CD4-positive, alpha-beta T cell treated with Interleukin-6 for 4 hours (primary cell): ENCODE measurements around the gene UNC13A.

ENCODE experiments used
- DNase-seq: peaks from one replicate; pipeline ENCODE4 v3.0.0-alpha.2; 2020; ENCODE audit warnings: mixed read lengths

Gene UNC13A

GRCh38 chr19:17703824-17704463 lies 15.8 kb upstream of the UNC13A start:
- DNase-seq = peak; percentile 75

- DNase-seq = no peak
Measured at GRCh38 chr19:17695198-17695597, 7.0 kb upstream of the UNC13A start.

- no peak for DNase-seq
Measured at GRCh38 chr19:17692566-17692965, 4.4 kb upstream of the UNC13A start.

- no peak for DNase-seq
Measured at GRCh38 chr19:17688853-17689595, 870 bp upstream of the UNC13A start.

- DNase-seq = no peak
Measured at GRCh38 chr19:17687141-17687856, 855 bp downstream of the UNC13A start.

DNA sequence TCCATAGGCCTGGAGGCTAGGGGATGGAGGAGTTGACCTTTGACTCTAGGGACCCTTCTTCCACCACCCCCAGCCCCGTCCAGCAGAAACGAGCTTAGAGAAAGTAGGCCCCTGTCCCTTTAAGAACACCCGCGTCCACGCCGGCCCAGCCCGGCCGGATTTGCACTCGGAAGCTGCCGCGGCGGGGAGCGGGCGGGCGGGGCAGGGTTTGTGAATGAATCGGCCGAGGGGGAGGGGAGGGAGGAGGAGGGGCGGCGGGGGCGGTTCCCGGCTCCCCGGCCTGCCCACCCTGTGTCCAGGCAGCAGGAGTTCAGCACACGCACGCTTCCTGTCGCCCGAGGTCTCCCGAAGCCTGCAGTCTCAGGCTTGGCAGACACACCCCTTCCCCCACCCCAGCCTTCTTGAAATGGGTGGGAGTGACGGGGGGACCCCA lies 1.5 kb downstream of the UNC13A start:
- DNase-seq = no peak

- no peak for DNase-seq
Measured at GRCh38 chr19:17686023-17686521, 2.1 kb downstream of the UNC13A start.

DNA sequence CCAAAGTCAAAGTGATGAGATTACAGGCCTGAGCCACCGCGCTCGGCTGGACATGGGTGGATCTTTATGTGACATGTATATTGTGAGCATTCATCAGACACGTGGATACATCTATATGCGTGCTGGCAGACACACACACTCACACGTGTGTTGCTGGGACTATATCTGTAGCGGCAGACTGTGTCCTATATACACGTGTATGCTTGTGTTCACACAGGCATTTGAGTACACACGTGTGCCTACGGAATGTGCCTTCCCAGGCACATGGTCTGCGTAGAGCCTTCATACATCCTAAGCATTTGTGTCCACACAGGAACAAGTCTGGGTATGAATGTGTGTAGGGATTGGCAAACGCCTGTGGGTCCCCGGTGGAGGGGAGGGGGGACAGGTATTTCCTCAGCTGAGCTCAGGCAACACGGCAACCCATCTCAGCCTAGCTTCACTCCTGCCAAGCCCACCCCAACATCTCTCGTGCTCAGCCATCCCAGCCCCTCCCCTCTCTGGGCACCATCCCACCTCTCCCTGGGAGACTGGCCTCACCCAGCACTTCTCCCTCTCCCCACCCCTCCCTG lies 2.6 kb downstream of the UNC13A start:
- DNase-seq = no peak

DNA sequence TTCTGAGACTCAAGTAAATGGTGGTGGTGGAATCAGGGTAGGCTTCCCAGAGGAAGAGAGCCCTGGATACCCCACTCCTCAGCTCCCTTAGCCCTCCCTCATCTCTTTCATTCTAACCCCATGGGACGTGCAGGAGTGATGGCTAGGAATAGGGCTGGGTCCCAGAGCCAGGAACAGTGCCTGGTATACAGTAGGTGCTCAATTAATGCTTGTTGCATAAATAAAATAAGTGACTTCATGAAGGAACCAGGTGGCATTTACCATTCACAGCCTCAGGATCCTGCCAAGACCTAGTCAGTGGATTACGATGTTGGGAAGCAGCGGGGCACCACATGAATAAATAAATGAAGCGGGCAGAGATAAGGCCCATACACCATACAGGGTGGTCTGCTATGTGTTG lies 3.9 kb downstream of the UNC13A start:
- no peak for DNase-seq

DNA sequence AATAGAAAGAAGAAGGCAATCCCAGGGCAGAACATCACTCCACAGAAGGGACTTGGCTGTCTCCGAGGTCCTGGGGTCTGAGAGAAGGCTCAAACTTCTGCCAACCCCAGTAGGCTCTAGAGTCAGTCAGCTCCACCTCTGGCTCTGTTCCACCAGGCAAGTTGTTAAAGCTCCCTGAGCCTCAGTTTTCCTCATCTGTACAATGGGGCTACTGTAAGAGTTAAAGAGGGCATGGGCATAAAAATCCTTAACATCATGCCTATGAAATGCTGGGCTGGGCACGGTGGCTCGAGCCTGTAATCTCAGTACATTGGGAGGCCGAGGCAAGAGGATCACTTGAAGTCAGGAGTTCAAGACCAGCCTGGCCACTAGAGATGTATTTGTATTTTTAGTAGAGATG lies 5.1 kb downstream of the UNC13A start:
- DNase-seq = no peak

DNA sequence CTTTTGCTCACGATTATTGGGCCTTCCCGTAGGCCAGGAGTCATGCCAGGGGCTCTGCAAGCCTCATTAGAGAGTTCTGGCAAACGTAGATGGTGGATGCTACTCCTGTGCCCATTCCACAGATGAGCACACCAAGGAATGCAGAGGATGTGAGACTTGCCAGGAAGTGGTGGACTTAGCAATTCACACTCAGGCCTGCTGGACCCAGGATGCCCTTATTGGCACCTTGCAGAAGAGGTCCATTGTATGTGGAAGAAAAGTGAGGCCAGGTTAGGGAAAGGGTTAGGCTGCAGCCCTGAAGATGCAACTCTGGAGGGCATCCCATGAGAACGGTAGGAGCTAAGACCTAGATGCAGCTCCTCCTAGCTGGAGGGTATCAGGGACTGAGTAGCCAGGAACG lies 5.9 kb downstream of the UNC13A start:
- DNase-seq = no peak

DNA sequence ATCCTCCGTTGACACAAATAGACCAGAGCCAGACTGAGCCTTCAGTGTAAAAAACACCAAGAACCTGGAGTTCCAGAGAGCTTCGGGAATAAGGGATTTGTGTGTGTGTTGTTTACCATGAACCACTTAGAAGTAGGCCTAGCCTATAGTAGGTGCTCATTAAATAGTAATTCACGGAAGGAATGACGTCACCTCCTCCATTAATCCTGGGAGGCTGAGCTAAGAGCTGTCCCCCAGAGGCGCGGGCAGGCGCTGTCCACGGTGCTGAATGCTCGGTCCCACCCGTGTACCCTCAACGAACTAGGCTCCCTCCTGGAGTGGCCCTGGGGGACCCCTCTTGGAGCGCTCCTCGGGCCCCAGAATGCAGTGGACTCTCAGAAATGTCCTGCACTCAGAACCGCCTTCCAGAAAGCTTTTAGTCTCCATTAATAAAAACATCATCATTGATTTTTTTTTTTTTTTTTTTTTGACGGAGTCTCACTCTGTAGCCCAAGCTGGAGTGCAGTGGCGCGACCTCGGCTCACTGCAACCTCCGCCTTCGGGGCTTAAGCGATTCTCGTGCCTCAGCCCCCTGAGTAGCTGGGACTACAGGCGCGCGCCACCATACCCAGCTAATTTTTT lies 6.5 kb downstream of the UNC13A start:
- peak; percentile 28 for DNase-seq

DNA sequence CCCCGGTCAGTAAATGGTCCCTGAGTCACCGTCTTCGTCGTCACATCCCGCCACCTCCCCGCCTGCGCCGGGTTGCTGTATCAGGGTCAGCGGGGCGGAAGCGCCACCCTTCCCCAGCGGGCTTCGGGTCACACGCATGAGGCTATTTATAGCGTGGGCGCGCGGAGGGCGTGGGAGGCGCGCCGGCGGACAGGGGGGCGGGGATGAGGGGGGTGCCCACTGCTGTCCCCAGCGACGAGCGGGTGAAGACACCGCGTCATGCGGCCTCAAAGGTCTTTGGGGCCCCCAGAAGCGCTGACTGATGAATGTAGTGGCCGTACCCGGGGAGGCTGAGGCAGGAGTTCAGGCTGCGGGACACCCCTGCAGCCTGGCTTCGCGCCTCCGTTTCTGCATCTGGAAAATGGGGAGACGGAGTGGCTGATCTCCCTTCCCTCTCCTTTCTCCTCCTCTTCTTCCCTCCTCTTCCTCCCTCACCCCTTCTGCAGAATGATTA lies 7.9 kb downstream of the UNC13A start:
- peak; percentile 26 for DNase-seq

DNA sequence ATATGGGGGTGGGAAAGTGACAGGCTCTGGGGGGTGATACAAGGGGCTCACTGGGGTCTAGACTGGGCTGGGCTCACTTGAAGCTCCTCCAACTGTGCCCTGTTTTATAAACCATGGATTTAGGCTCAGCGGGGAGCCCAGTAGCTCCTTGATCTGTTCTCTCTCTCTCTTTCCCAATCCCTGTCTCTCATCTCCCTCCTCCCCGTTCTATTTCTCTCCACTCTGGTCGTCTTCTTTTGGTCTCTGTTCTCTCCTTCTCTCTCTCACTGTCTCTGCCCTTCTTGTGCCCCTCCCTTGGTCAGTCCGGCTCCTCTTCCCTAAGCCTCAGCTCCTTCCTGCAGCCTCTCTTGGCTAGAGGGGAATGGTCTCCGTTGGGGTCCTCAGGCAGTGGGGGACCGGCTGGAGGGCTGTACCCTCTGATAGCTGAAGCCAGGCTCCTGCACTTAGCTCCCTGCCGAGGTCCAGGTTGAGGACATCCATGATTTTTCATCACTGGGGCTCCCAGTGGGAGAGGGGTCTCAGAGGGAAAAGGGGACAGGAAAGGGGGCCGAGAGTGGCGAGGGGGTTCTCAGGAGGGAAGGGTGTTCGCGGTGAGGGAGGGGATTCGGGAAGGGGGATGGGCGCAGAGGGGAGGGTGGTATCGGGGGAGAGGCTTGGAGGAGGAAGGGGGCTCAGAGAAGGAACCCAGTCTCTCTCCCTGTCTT lies 8.5 kb downstream of the UNC13A start:
- no peak for DNase-seq

DNA sequence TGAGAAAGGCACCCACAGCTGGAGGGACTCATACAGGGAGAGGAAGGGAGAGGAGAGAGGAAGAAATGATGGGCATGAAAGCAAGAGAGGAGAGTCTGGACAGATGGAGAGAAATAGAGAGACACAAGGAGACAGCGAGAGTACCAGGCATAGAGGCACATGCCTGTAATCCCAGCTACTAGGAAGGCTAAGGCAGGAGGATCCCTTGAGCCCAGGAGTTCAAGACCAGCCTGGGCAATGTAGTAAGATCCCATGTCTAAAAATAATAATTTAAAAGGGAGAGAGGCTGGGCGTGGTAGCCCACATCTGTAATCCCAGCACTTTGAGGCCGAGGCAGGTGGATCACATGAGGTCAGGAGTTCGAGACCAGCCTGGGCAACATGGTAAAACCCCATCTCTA lies 9.3 kb downstream of the UNC13A start:
- no peak for DNase-seq

- peak; percentile 9 for DNase-seq
Measured at GRCh38 chr19:17677002-17677401, 11.2 kb downstream of the UNC13A start.

DNA sequence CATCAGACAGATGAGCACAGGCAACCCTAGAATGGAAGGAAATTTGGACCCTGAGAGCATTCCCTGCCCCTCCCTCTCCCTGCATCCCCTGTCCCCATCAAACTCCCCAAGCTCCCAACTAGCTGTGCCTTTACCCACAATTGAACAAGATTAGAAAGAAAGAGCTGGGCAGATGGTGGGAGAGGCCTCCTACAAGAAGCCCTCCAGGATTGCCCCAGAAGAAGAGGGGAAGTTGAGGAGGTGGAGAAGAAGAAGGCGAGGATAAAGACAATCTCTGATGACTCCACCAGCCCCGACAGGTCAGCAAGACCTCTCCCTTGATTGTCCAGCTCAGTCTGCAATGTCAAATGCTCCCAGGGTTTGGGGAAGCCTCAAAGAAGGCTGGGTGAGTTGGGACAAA lies 11.9 kb downstream of the UNC13A start:
- no peak for DNase-seq

DNA sequence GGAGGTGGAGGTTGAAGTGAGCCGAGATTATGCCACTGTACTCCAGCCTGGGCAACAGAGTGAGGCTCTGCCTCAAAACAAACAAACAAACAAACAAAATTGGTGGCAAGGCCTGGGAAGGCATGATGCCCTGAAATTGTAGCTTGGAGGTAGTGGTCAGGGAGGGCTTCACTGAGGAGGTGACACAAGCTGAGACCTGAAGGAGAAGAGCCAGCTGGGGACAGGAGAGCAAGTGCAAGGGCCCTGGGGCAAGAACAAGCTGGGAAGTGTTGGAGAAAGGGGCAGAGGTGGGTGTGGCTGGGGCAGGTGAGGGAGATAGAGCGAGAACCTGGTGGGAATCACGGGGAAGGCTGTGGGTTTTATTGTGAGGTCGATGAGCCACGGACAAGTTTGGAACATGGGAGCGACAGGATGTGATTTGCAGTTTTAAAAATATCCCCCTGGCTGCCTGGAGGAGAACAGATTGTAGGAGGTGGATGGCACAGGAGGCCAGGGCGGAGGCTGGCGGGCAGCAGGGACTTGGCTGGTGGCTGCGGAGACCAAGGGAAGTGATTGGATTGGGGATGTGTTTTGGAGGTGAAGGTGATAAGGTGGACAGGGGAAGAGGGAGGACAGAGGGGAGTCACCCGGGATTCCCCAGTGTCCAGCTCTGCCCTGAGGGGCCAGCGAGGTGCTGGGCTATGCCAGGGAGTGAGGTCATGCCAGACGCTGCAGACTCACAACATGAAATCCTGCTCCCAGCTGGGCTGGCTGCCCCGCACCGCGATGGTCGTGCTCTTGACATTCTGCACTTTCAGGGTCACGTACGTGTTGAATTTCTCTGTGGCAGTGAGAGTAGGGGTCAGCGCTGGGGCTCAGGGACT lies 14.0 kb downstream of the UNC13A start:
- no peak for DNase-seq

DNA sequence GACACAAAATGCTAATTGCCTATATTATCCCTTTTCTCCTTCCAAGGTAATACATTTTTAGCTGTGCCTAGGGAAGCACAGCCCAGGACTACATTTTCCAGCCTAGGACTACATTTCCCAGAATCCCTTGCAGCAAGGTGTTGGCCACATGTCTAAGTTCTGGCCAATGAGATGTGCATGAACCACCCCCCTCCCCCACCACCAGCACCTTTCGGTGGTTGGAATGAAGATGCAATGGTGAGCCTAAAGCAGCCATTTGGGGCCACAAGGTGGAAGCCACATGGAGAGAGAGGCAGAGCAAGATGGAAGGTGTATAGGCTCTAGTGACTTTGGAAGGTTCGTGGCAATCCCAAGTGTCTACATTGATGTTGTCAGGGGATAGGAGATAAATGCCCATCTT lies 16.2 kb downstream of the UNC13A start:
- DNase-seq = no peak

DNA sequence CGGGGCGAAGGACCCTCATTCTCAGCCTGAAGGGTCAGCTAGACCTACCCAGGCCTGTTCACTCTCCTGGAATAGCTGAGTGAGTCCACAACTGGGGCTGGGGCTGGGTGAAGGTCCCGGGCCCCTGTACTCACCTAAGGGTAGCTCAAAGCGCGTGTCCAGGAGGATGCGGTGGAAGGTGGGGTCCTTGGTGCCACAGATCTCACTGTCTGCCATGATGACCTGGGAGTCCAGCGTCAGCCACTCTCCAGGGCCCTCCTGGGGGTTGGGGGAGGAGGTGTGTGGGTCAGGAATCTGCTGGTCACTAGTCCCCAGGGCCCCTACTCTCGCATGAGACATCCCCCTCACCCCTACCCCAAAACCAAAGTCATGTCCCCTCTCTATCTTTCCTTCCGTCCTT lies 18.7 kb downstream of the UNC13A start:
- no peak for DNase-seq

DNA sequence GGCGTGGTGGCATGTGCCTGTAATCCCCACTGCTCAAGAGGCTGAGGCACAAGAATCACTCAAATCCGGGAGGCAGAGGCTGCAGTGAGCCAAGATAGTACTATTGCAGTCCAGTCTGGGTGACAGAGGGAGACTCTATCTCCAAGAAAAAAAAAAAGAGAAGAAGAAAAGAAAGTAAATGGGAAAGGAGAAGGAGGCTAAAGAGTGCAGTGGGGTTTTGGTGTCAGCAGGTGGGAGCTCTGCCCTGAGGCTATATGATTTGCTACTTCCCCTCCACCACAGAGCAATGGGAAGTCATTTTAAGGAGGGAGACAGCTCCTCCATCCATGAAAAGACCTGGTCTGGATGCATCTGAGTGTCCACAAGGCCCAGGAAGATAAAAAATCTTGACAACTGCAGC lies 23.1 kb downstream of the UNC13A start:
- no peak for DNase-seq
